HCT116 (cell line): Measurements from ENCODE around the gene OR7C1. TPM values are rescaled to one million over a fixed set of nuclear protein-coding genes. Genes with fewer than 3 reads are reported as not detected.

Experiments
- ATAC-seq: fragments of 200-7000 bp; cut with Tn5 transposase; 2 replicates; pipeline ENCODE4 v1.9.1; 2020; ENCODE audit warnings: mild to moderate bottlenecking, moderate library complexity
- BruUV-seq: library from RNA; stranded (reverse); fragments of 400-500 nt; replicated peaks from 2 replicates; lab custom pipeline; 2021; lab: Mats Ljungman, UMichigan
- CTCF ChIA-PET: fragments of 300-600 bp; sonication (Branson Sonifier 250); formaldehyde crosslinking; loops from one replicate; lab custom pipeline; 2021; ENCODE audit warnings: antibody characterized with exemption; lab: Charles Lee
- POLR2A ChIA-PET: fragments of 300-600, 350-600 bp; sonication (Branson Sonifier 250); formaldehyde crosslinking; loops from one replicate; lab custom pipeline; 2021; ENCODE audit warnings: antibody characterized with exemption; lab: Charles Lee
- RAD21 ChIA-PET, 2 experiments: fragments of 300-600 bp; sonication (Branson Sonifier 250); formaldehyde crosslinking; loops; one replicate each; lab custom pipeline; 2023; ENCODE audit warnings: low total read pairs in 2 of 2; ENCODE audit not compliant: uncharacterized antibody in 2 of 2, unreplicated experiment in 2 of 2, low non-redundant PET in 1 of 2; lab: Charles Lee
- DNase-seq: peaks from one replicate; pipeline ENCODE4 v3.0.0-alpha.2; 2010; ENCODE audit warnings: low read depth, low spot score
- H2AFZ ChIP-seq: fragments of 200-600 bp; shearing (Covaris generic), sonication (generic); 2 replicates; pipeline ENCODE4 v1.6.1; 2017; ENCODE audit warnings: low read depth, mixed run types, mixed read lengths, antibody characterized with exemption, low read length; ENCODE audit not compliant: poor library complexity, severe bottlenecking
- H3K27ac ChIP-seq: 2 replicates; pipeline ENCODE4 v1.5.1; 2012; ENCODE audit warnings: low read depth, low read length
- H3K27me3 ChIP-seq: fragments of 200-600 bp; sonication (generic); 2 replicates; pipeline ENCODE4 v1.6.1; 2016; ENCODE audit warnings: mixed run types, low read length, mixed read lengths; ENCODE audit not compliant: insufficient read depth
- H3K36me3 ChIP-seq, 2 experiments: fragments of 200-500 bp in 1 of 2; fragments of 200-600 bp in 1 of 2; sonication (Bioruptor generic) in 1 of 2; sonication (generic) in 1 of 2; 2 replicates each; pipeline versions ENCODE4 v1.5.1 to v1.6.1; 2014 to 2016; ENCODE audit warnings: low read length in 2 of 2, inconsistent platforms in 1 of 2, mixed read lengths in 1 of 2, mixed run types in 1 of 2; ENCODE audit not compliant: insufficient read depth in 2 of 2, control insufficient read depth in 1 of 2
- H3K4me1 ChIP-seq, 2 experiments: fragments of 200-600 bp in 1 of 2; sonication (generic) in 1 of 2; 2 replicates each; pipeline versions ENCODE4 v1.5.1 to v1.6.1; 2012 to 2017; ENCODE audit warnings: low read length in 2 of 2, inconsistent platforms in 1 of 2, mild to moderate bottlenecking in 1 of 2, mixed read lengths in 1 of 2, mixed run types in 1 of 2, moderate library complexity in 1 of 2; ENCODE audit not compliant: insufficient read depth in 2 of 2, control insufficient read depth in 1 of 2
- H3K4me2 ChIP-seq: fragments of 200-600 bp; sonication (generic); 2 replicates; pipeline ENCODE4 v1.6.1; 2017; ENCODE audit warnings: mixed run types, low read length, mixed read lengths
- H3K4me3 ChIP-seq, 2 experiments: fragments of 200-600 bp in 1 of 2; sonication (generic) in 1 of 2; replicated peaks in 1 of 2; 2 replicates each; pipeline ENCODE4 v1.5.1; 2011 to 2016; ENCODE audit warnings: low read length in 2 of 2, control low read depth in 1 of 2, low read depth in 1 of 2, mild to moderate bottlenecking in 1 of 2, mixed read lengths in 1 of 2, mixed run types in 1 of 2
- H3K79me2 ChIP-seq: fragments of 200-600 bp; sonication (generic); 2 replicates; pipeline ENCODE4 v1.6.1; 2017; ENCODE audit warnings: mild to moderate bottlenecking, mixed run types, low read length, moderate library complexity, mixed read lengths; ENCODE audit not compliant: insufficient read depth
- H3K9ac ChIP-seq: fragments of 200-600 bp; sonication (generic); 2 replicates; pipeline ENCODE4 v1.6.1; 2016; ENCODE audit warnings: low read length, mixed read lengths
- H3K9me2 ChIP-seq: fragments of 200-600 bp; sonication (generic), shearing (Covaris generic); 2 replicates; pipeline ENCODE4 v1.6.1; 2017; ENCODE audit warnings: mixed run types, mild to moderate bottlenecking, moderate library complexity; ENCODE audit not compliant: insufficient read depth
- H3K9me3 ChIP-seq, 2 experiments: fragments of 200-500 bp in 1 of 2; fragments of 200-600 bp in 1 of 2; sonication (Bioruptor generic) in 1 of 2; sonication (generic) in 1 of 2; 2 replicates each; pipeline ENCODE4 v1.6.1; 2014 to 2017; ENCODE audit warnings: low read length in 2 of 2, mixed read lengths in 2 of 2, inconsistent platforms in 1 of 2, low read depth in 1 of 2, mild to moderate bottlenecking in 1 of 2, mixed run types in 1 of 2, moderate library complexity in 1 of 2; ENCODE audit not compliant: control insufficient read depth in 1 of 2, insufficient read depth in 1 of 2
- H4K20me1 ChIP-seq: fragments of 200-600 bp; sonication (generic), shearing (Covaris generic); 2 replicates; pipeline ENCODE4 v1.6.1; 2017; ENCODE audit warnings: mixed run types, mild to moderate bottlenecking, moderate library complexity; ENCODE audit not compliant: insufficient read depth
- ATF3 ChIP-seq: IDR thresholded peaks from 2 replicates; pipeline ENCODE4 v1.6.1; 2012
- CBX3 ChIP-seq: IDR thresholded peaks from 2 replicates; pipeline ENCODE4 v1.6.1; 2012; ENCODE audit warnings: low read depth
- ELF1 ChIP-seq: IDR thresholded peaks from 2 replicates; pipeline ENCODE4 v1.6.1; 2012; ENCODE audit warnings: low read depth, borderline replicate concordance
- EZH2 ChIP-seq: fragments of 200-600 bp; sonication (generic); IDR thresholded peaks from 2 replicates; pipeline ENCODE4 v1.6.1; 2017; ENCODE audit warnings: antibody characterized with exemption, mixed run types
- FOSL1 ChIP-seq: IDR thresholded peaks from 2 replicates; pipeline ENCODE4 v1.6.1; 2012; ENCODE audit warnings: low read depth
- MAX ChIP-seq: IDR thresholded peaks from 2 replicates; pipeline ENCODE4 v1.6.1; 2012
- POLR2A ChIP-seq: IDR thresholded peaks from 2 replicates; pipeline ENCODE4 v1.7.0; 2011; ENCODE audit warnings: borderline replicate concordance; ENCODE audit not compliant: insufficient read depth, insufficient read length; ENCODE audit errors: extremely low read depth
- POLR2AphosphoS5 ChIP-seq: IDR thresholded peaks from 2 replicates; pipeline ENCODE4 v1.6.1; 2011; ENCODE audit warnings: mild to moderate bottlenecking, low read depth, low read length, moderate library complexity
- RAD21 ChIP-seq: IDR thresholded peaks from 2 replicates; pipeline ENCODE4 v1.6.1; 2012; ENCODE audit warnings: low read depth, mild to moderate bottlenecking
- SIN3A ChIP-seq: IDR thresholded peaks from 2 replicates; pipeline ENCODE4 v1.6.1; 2012; ENCODE audit warnings: low read depth
- SP1 ChIP-seq: IDR thresholded peaks from 2 replicates; pipeline ENCODE4 v1.6.1; 2012; ENCODE audit warnings: low read depth
- TCF7L2 ChIP-seq: IDR thresholded peaks from 2 replicates; pipeline ENCODE4 v1.7.0; 2011; ENCODE audit warnings: borderline replicate concordance, inconsistent platforms; ENCODE audit not compliant: insufficient read depth, insufficient read length; ENCODE audit errors: extremely low read depth
- YY1 ChIP-seq: IDR thresholded peaks from 2 replicates; pipeline ENCODE4 v1.6.1; 2011; ENCODE audit warnings: low read length, low read depth, moderate library complexity, mild to moderate bottlenecking; ENCODE audit not compliant: insufficient replicate concordance; ENCODE audit errors: extremely low read depth
- ZBTB33 ChIP-seq: IDR thresholded peaks from 2 replicates; pipeline ENCODE4 v1.6.1; 2011; ENCODE audit warnings: mild to moderate bottlenecking, low read length, moderate library complexity; ENCODE audit not compliant: insufficient replicate concordance; ENCODE audit errors: extremely low read depth
- ZFX ChIP-seq: fragments of 450-650 bp; IDR thresholded peaks from 2 replicates; pipeline ENCODE4 v1.6.1; 2017
- ZNF274 ChIP-seq: fragments of 200-500 bp; sonication (Bioruptor generic); IDR thresholded peaks from 2 replicates; pipeline ENCODE4 v1.6.1; 2014; ENCODE audit warnings: mild to moderate bottlenecking, low read depth, low read length, inconsistent platforms
- intact Hi-C: fragments of 100-400 bp; cut with micrococcal nuclease; formaldehyde crosslinking; loops from 2 replicates; pipeline ENCODE4 v1.10.0; 2022
- total RNA-seq: library from RNA; stranded (reverse); gene quantifications from one replicate; pipeline ENCODE4 v1.2.1, GENCODE V29; 2021; ENCODE audit not compliant: unreplicated experiment

OR7C1 gene
- total RNA-seq, 1 experiment from 2014 or later = not detected

- POLR2A ChIA-PET = interaction anchor here (1.3 kb wide), 1 partner anchor 13 kb away, joined by 3 read pairs; no protein-coding TSS in a partner anchor
- H4K20me1 ChIP-seq = no peaks in the 10 kb centered on the region
- BruUV-seq = no TSS peak
These were observed 71.4 kb downstream of the OR7C1 start for GRCh38 chr19:14763497-14764145.

GRCh38 chr19:14762111-14762510, 72.9 kb downstream of the OR7C1 start:
- Histone ChIP-seq H3K4me1 (no peaks in the 10 kb centered on the region), H4K20me1 (no peaks in the 10 kb centered on the region), H2AFZ (no peak overlapping the region), H3K27ac (no peak overlapping the region), H3K27me3 (no peaks in the 10 kb centered on the region), H3K9me2 (no peaks in the 10 kb centered on the region), H3K36me3 (peaks cover 0 to 4% of the 10 kb centered on the region in 2 experiments; a peak in 1 of 4 replicates), H3K4me3 (no peak overlapping the region), H3K4me2 (no peak overlapping the region), H3K9me3 (no peaks in the 10 kb centered on the region), H3K9ac (no peak overlapping the region), H3K79me2 (no peaks in the 10 kb centered on the region)
- DNase-seq = no peak
- ChIA-PET CTCF (no interaction called here), RAD21 (no interaction called here), POLR2A (no interaction called here)
- TF ChIP-seq ELF1 = no peak
- TF ChIP-seq CBX3 = no peak
- no peak for TF ChIP-seq TCF7L2
- TF ChIP-seq POLR2AphosphoS5 = no peak
- no peak for TF ChIP-seq ZFX
- TF ChIP-seq POLR2A = no peak
- no peak for TF ChIP-seq SIN3A
- TF ChIP-seq ATF3 = no peak
- TF ChIP-seq MAX = no peak
- TF ChIP-seq EZH2 = no peak
- no peak for TF ChIP-seq RAD21
- no peak for TF ChIP-seq ZNF274
- BruUV-seq = no TSS peak
- intact Hi-C loops = no loop called here
- no peak for ATAC-seq

More at GRCh38 chr19:14763497-14764145, 71.4 kb downstream of the OR7C1 start:
- CTCF ChIA-PET = no interaction called here
- peaks cover 0 to 8% of the 10 kb centered on the region in 2 experiments; a peak in 2 of 4 replicates for H3K36me3 ChIP-seq
- no peak overlapping the region for H2AFZ ChIP-seq
- H3K9me3 ChIP-seq = no peaks in the 10 kb centered on the region
- no peak overlapping the region for H3K4me3 ChIP-seq
- no peaks in the 10 kb centered on the region for H3K9me2 ChIP-seq
- intact Hi-C loops = no loop called here
- no peak overlapping the region for H3K9ac ChIP-seq
- DNase-seq = no peak
- no peak overlapping the region for H3K4me2 ChIP-seq
- no peaks in the 10 kb centered on the region for H3K4me1 ChIP-seq
- no peak overlapping the region for H3K27ac ChIP-seq
- TF ChIP-seq FOSL1 (no peak), SP1 (no peak), ZBTB33 (no peak), YY1 (no peak)
- RAD21 ChIA-PET = no interaction called here
- H3K79me2 ChIP-seq = no peaks in the 10 kb centered on the region
- no peaks in the 10 kb centered on the region for H3K27me3 ChIP-seq
- ATAC-seq = no peak
